ENCODE data around the gene TRIM24.

TRIM24 gene

DNA sequence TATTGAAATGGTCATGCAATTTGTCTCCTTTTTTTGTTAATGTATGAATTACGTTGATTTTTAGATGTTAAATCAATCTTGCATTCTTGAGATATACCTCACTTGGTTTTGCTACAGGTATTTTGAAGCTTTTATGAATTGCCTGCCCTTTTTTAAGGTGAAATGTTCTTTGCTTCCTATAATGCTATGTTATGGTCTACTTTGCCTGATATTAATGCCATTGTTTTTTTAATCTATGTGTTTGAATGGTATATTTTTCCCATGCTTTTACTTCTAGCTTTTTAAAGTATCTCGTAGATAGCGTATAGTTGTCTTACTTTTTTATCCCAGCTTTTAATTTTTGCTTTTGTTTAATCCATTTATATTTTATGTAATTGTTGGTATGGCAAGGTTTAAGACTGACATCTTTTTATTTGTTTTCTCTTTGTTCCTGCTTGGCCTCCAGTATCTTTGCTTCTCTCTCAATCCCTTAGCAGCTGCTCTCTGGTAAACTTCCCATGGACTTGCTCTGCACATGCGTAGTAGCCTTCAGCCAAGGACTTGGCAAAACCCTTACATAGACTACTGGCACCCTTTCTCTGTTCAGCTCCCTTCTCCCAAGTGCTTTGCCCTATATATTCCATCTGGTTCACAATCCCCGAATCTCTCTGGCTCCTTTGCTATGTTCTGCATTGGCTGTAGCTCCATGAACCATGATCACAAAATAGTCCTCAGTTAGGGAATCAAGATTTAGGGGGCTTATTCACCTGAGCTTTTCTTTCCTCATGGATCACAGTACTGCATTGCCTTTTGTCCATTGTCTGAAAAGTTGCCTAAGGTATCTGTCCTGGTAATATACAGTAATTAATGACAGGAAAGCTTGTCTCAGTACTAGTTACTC is 8.4 kb downstream of the TRIM24 start:
- H3K36me3 ChIP-seq (replicated peaks; ENCODE audit: insufficient read depth, low read length): no peaks in the 10 kb centered on the region; the same call in 1 of the 2 replicates
- no peak for DNase-seq
- TF ChIP-seq EZH2phosphoT487 (IDR thresholded peaks at IDR 0.05; ENCODE audit: low read length): no peak
- TF ChIP-seq CTCF (IDR thresholded peaks at IDR 0.05; ENCODE audit: low read length): no peak
- TF ChIP-seq EZH2 (optimal IDR thresholded peaks at IDR 0.05; ENCODE audit: low read depth, low read length): no peak
- H3K9me2 ChIP-seq (replicated peaks; ENCODE audit: insufficient read depth, low read length): no peaks in the 10 kb centered on the region
- H3K27me3 ChIP-seq (replicated peaks; ENCODE audit: insufficient read depth, low read length): no peaks in the 10 kb centered on the region
- H3K79me2 ChIP-seq (ENCODE audit: low read length): peaks cover 98% of the 10 kb centered on the region
- no peak overlapping the region for H3K4me3 ChIP-seq (ENCODE audit: low read length)
- H2AFZ ChIP-seq (ENCODE audit: low read length): no peak overlapping the region
- H3K9ac ChIP-seq (ENCODE audit: low read length): no peak overlapping the region
- 0 out of 2 replicates have a peak, but pooled peaks cover 7% of the 10 kb centered on the region for H4K20me1 ChIP-seq (ENCODE audit: insufficient read depth, low read length)
- H3K4me1 ChIP-seq (ENCODE audit: low read length): no peaks in the 10 kb centered on the region
- no peaks in the 10 kb centered on the region for H3K9me3 ChIP-seq (replicated peaks; ENCODE audit: insufficient read depth, low read length)
- no peaks in the 10 kb centered on the region; the same call in 1 of the 2 replicates for H3F3A ChIP-seq (ENCODE audit: insufficient read depth, low read length)
- no peak overlapping the region for H3K27ac ChIP-seq (ENCODE audit: low read length)
- no peak overlapping the region for H3K4me2 ChIP-seq (ENCODE audit: low read depth, low read length)

- H3K4me3 ChIP-seq (ENCODE audit: low read length): no peak overlapping the region
- H3K4me1 ChIP-seq (ENCODE audit: low read length): no peaks in the 10 kb centered on the region
- no peaks in the 10 kb centered on the region for H3F3A ChIP-seq (ENCODE audit: insufficient read depth, low read length)
- H2AFZ ChIP-seq (ENCODE audit: low read length): no peak overlapping the region
- no peak overlapping the region for H3K4me2 ChIP-seq (ENCODE audit: low read depth, low read length)
- no peaks in the 10 kb centered on the region for H3K9me3 ChIP-seq (replicated peaks; ENCODE audit: insufficient read depth, low read length)
- no peaks in the 10 kb centered on the region for H3K9me2 ChIP-seq (replicated peaks; ENCODE audit: insufficient read depth, low read length)
- 0 out of 2 replicates have a peak, but pooled peaks cover 7% of the 10 kb centered on the region for H4K20me1 ChIP-seq (ENCODE audit: insufficient read depth, low read length)
- no peak for TF ChIP-seq CTCF (IDR thresholded peaks at IDR 0.05; ENCODE audit: low read length)
- no peak for TF ChIP-seq EZH2phosphoT487 (IDR thresholded peaks at IDR 0.05; ENCODE audit: low read length)
- TF ChIP-seq EZH2 (optimal IDR thresholded peaks at IDR 0.05; ENCODE audit: low read depth, low read length): no peak
- H3K79me2 ChIP-seq (ENCODE audit: low read length): peaks cover 97% of the 10 kb centered on the region
- no peaks in the 10 kb centered on the region for H3K27me3 ChIP-seq (replicated peaks; ENCODE audit: insufficient read depth, low read length)
- no peak for DNase-seq
- no peaks in the 10 kb centered on the region for H3K36me3 ChIP-seq (replicated peaks; ENCODE audit: insufficient read depth, low read length)
- no peak overlapping the region for H3K27ac ChIP-seq (ENCODE audit: low read length)
- no peak overlapping the region for H3K9ac ChIP-seq (ENCODE audit: low read length)
Observed at GRCh38 chr7:138470391-138471157, 10.5 kb downstream of the TRIM24 start.

GRCh38 chr7:138472292-138473079 is 12.4 kb downstream of the TRIM24 start:
- DNase-seq: no peak
- Histone ChIP-seq H3K9me3 (replicated peaks; ENCODE audit: insufficient read depth, low read length) (no peaks in the 10 kb centered on the region), H3K36me3 (replicated peaks; ENCODE audit: insufficient read depth, low read length) (no peaks in the 10 kb centered on the region), H3K27me3 (replicated peaks; ENCODE audit: insufficient read depth, low read length) (no peaks in the 10 kb centered on the region), H3K79me2 (ENCODE audit: low read length) (peaks cover 95% of the 10 kb centered on the region), H2AFZ (ENCODE audit: low read length) (no peak overlapping the region), H3K4me1 (ENCODE audit: low read length) (peaks cover 2% of the 10 kb centered on the region), H3K9me2 (replicated peaks; ENCODE audit: insufficient read depth, low read length) (no peaks in the 10 kb centered on the region), H4K20me1 (ENCODE audit: insufficient read depth, low read length) (0 out of 2 replicates have a peak, but pooled peaks cover 7% of the 10 kb centered on the region), H3F3A (ENCODE audit: insufficient read depth, low read length) (no peaks in the 10 kb centered on the region), H3K4me3 (ENCODE audit: low read length) (no peak overlapping the region), H3K27ac (ENCODE audit: low read length) (no peak overlapping the region), H3K9ac (ENCODE audit: low read length) (no peak overlapping the region), H3K4me2 (ENCODE audit: low read depth, low read length) (no peak overlapping the region)
- TF ChIP-seq EZH2 (optimal IDR thresholded peaks at IDR 0.05; ENCODE audit: low read depth, low read length) (no peak), CTCF (IDR thresholded peaks at IDR 0.05; ENCODE audit: low read length) (no peak), EZH2phosphoT487 (IDR thresholded peaks at IDR 0.05; ENCODE audit: low read length) (no peak)

Data from MM.1S (cell line).